HG03342 (cell line): ENCODE results near the gene TASP1.

Source experiments
- ATAC-seq: cut with Tn5 transposase; IDR thresholded peaks from one replicate; pipeline ENCODE4 v1.9.1; 2021; ENCODE audit warnings: mild to moderate bottlenecking, moderate library complexity; ENCODE audit not compliant: unreplicated experiment

The TASP1 gene

GRCh38 chr20:13580707-13581106, 58.0 kb downstream of the TASP1 start:
- no peak for ATAC-seq

GRCh38 chr20:13574071-13574470, 64.7 kb downstream of the TASP1 start:
- no peak for ATAC-seq

GRCh38 chr20:13571662-13572061, 67.1 kb downstream of the TASP1 start:
- no peak for ATAC-seq

- ATAC-seq = no peak
Observed at GRCh38 chr20:13567663-13568062, 71.1 kb downstream of the TASP1 start.

GRCh38 chr20:13563854-13564253, 74.9 kb downstream of the TASP1 start:
- no peak for ATAC-seq

- ATAC-seq = no peak
Observed at GRCh38 chr20:13554706-13555105, 84.0 kb downstream of the TASP1 start.

- no peak for ATAC-seq
Observed at GRCh38 chr20:13554076-13554475, 84.7 kb downstream of the TASP1 start.

- ATAC-seq = no peak
Observed at GRCh38 chr20:13552061-13552460, 86.7 kb downstream of the TASP1 start.

GRCh38 chr20:13549451-13549850, 89.3 kb downstream of the TASP1 start:
- no peak for ATAC-seq

- peak; percentile 76 for ATAC-seq
Observed at GRCh38 chr20:13546497-13547131, 92.1 kb downstream of the TASP1 start.

GRCh38 chr20:13545790-13546189, 92.9 kb downstream of the TASP1 start:
- no peak for ATAC-seq

GRCh38 chr20:13543783-13544182, 94.9 kb downstream of the TASP1 start:
- ATAC-seq = no peak

- ATAC-seq = no peak
Observed at GRCh38 chr20:13535627-13536026, 103.1 kb downstream of the TASP1 start.

- ATAC-seq = no peak
Observed at GRCh38 chr20:13533946-13534345, 104.8 kb downstream of the TASP1 start.

GRCh38 chr20:13530146-13530545, 108.6 kb downstream of the TASP1 start:
- no peak for ATAC-seq

GRCh38 chr20:13526551-13526950, 112.2 kb downstream of the TASP1 start:
- ATAC-seq = no peak

GRCh38 chr20:13525225-13525940, 113.3 kb downstream of the TASP1 start:
- no peak for ATAC-seq

- ATAC-seq = no peak
Observed at GRCh38 chr20:13524339-13524738, 114.4 kb downstream of the TASP1 start.

GRCh38 chr20:13517831-13518230, 120.9 kb downstream of the TASP1 start:
- ATAC-seq = no peak

GRCh38 chr20:13515796-13516558, 122.8 kb downstream of the TASP1 start:
- no peak for ATAC-seq

- ATAC-seq = no peak
Observed at GRCh38 chr20:13515291-13515690, 123.4 kb downstream of the TASP1 start.
